Thyroid gland (tissue), 4 donors: ENCODE data around the gene TMC8. TPM values are rescaled to one million over a fixed set of nuclear protein-coding genes. Genes with fewer than 3 reads are reported as not detected.

ENCODE experiments used
- DNase-seq, 2 donors: peaks; one replicate each; pipeline ENCODE4 v3.0.0-alpha.2; 2019
- H3K27ac ChIP-seq, 3 donors: fragments of 200-600 bp; sonication (generic); 1 replicate in 2 of 3; 2 replicates in 1 of 3; pipeline ENCODE4 v1.5.1; 2016 to 2019; ENCODE audit warnings: mild to moderate bottlenecking in 1 of 3, moderate library complexity in 1 of 3
- H3K27me3 ChIP-seq: fragments of 200-600 bp; sonication (generic); one replicate; pipeline ENCODE4 v1.5.1; 2019
- H3K36me3 ChIP-seq, 2 donors: fragments of 200-600 bp; sonication (generic); one replicate each; pipeline ENCODE4 v1.5.1; 2016 to 2019
- H3K4me1 ChIP-seq, 2 donors: fragments of 200-600 bp; sonication (generic); one replicate each; pipeline ENCODE4 v1.5.1; 2017 to 2019
- H3K4me3 ChIP-seq, 3 donors: fragments of 200-600 bp; sonication (generic); replicated peaks in 1 of 3; 1 replicate in 2 of 3; 2 replicates in 1 of 3; pipeline ENCODE4 v1.5.1; 2016; ENCODE audit warnings: mild to moderate bottlenecking in 1 of 3
- H3K9me3 ChIP-seq: fragments of 200-600 bp; sonication (generic); one replicate; pipeline ENCODE4 v1.5.1; 2017
- CTCF ChIP-seq, 6 experiments: fragments of 200-600 bp in 3 of 6; fragments of 450-650 bp in 3 of 6; sonication (generic) in 3 of 6; IDR thresholded peaks; one replicate each; pipeline ENCODE4 v1.5.1; 2016 to 2019; ENCODE audit warnings: antibody characterized with exemption in 6 of 6, mild to moderate bottlenecking in 2 of 6, inconsistent platforms in 1 of 6, moderate library complexity in 1 of 6
- POLR2A ChIP-seq, 2 donors: fragments of 450-650 bp; IDR thresholded peaks; one replicate each; pipeline ENCODE4 v1.6.1; 2017; ENCODE audit warnings: antibody characterized with exemption in 2 of 2, mild to moderate bottlenecking in 2 of 2, moderate library complexity in 1 of 2
- WGBS, 2 donors: methylation state at CpG; one replicate each; pipeline ENCODE4 v1.1.5; 2017; 5-methylcytosine and 5-hydroxymethylcytosine counted together
- intact Hi-C: fragments of 100-400 bp; cut with DNase I; formaldehyde crosslinking; loops from one replicate; pipeline ENCODE4 v1.15.1; 2023
- total RNA-seq, 4 donors: library from RNA; depleted of rRNA; stranded (reverse); fragments of >200 nt; gene quantifications; one replicate each; pipeline ENCODE4 v1.2.3, GENCODE V29; 2016

Gene TMC8
- total RNA-seq, 4 donors from 2014 or later, result 1.4 to 4.7 (median 1.9) TPM

GRCh38 chr17:78172249-78173051, 41.9 kb downstream of the TMC8 start:
- peak overlapping the region in 1 of 3 donors; percentile 74 for H3K27ac ChIP-seq
- peaks cover 0 to 17% of the 10 kb centered on the region in 2 donors for H3K36me3 ChIP-seq
- no peaks in the 10 kb centered on the region for H3K27me3 ChIP-seq
- no peak overlapping the region for H3K4me3 ChIP-seq
- TF ChIP-seq POLR2A (IDR thresholded peaks at IDR 0.05), result no peak
- no peak for TF ChIP-seq CTCF (IDR thresholded peaks at IDR 0.05)
- no peaks in the 10 kb centered on the region for H3K9me3 ChIP-seq
- intact Hi-C loops, result loop anchor here (5.0 kb wide), 1 partner anchor 45 kb away; the partner anchor contains the start of gene TMC6
- no peak for DNase-seq
- H3K4me1 ChIP-seq, result peaks cover 26 to 51% of the 10 kb centered on the region in 2 donors
- 62 to 73% methylated on average over 11 to 18 of the region's 19 CpGs for WGBS, 2 donors

DNA sequence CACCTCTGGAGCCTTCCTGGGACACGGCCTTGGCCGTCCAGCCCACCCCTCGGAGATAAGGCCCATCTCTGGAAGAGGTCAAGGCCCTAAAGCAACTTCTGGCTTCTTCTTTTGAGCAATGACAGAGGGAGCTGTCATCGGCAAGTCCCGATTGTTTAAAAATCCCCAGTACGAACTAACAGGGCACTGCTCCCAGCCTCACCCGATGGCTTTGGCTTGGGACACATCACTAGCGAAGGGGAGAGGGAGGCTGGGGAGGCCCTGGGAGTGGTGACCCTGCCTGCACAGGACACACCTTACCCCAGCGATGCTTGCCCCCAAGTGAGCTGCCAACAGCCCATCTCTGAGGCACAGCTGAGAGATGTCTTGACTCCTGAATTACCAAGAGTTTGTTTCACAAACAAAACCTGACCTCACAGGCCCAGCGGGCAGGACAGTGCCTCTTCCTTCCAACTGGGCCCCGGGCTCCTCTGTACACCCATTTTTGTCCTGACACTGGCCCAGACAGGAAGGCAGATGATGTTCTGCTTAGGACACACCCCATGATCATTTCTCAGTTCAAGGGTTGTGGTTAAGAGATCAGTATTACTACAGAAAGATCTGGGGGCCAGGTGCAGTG, 42.6 kb downstream of the TMC8 start:
- no peak overlapping the region for H3K4me3 ChIP-seq
- H3K4me1 ChIP-seq, result peaks cover 23 to 47% of the 10 kb centered on the region in 2 donors
- peak overlapping the region in 1 of 3 donors; percentile 74 for H3K27ac ChIP-seq
- TF ChIP-seq CTCF (IDR thresholded peaks at IDR 0.05) (no peak), POLR2A (IDR thresholded peaks at IDR 0.05) (no peak)
- DNase-seq, result no peak
- 82 to 85% methylated on average over 9 to 11 of the region's 11 CpGs for WGBS, 2 donors
- no peaks in the 10 kb centered on the region for H3K9me3 ChIP-seq
- peaks cover 0 to 17% of the 10 kb centered on the region in 2 donors for H3K36me3 ChIP-seq
- intact Hi-C loops, result loop anchor here (5.0 kb wide), 1 partner anchor 46 kb away; the partner anchor contains the start of gene TMC6
- no peaks in the 10 kb centered on the region for H3K27me3 ChIP-seq

DNA sequence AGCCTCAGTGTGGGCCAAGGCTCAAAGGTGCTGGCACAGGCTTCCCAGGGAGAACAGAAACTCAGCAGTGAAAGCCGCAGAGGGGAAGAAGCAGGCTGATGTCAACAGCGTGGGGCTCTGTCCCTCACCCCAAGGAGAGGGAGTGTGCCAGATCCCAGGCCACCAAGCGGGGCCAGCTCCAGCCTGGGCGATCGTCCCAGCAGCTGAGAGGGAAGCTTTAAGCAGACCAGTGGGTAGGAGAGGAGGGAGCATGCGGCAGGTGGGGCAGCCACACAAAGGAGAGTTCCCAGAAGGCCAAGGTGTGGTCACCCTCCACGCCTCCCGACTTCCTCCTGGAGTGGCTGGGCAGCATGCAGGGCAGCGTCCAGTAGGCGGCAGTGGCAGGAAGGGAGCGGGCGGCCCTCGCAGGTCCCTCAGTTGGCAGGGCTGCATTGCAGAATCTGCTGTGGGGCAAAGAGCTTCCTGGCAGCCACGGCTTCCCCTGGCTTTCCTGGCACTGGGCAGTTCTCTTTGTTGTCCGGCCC, 43.8 kb downstream of the TMC8 start:
- Histone ChIP-seq H3K27me3 (no peaks in the 10 kb centered on the region), H3K27ac (peak overlapping the region; percentile 68 to 75 (median 74)), H3K4me3 (no peak overlapping the region), H3K4me1 (peaks cover 23 to 46% of the 10 kb centered on the region in 2 donors), H3K9me3 (no peaks in the 10 kb centered on the region), H3K36me3 (peaks cover 0 to 17% of the 10 kb centered on the region in 2 donors)
- WGBS, 2 donors, result 32% methylated on average over 8 to 10 of the region's 15 CpGs
- peak; percentile 95 for DNase-seq
- TF ChIP-seq POLR2A (IDR thresholded peaks at IDR 0.05), result peak in 1 of 2 donors; percentile 46
- peak in 5 of 6 experiments; percentile 21 to 92 (median 80) for TF ChIP-seq CTCF (IDR thresholded peaks at IDR 0.05)
- intact Hi-C loops, result loop anchor here (2.0 to 5.0 kb wide), 2 partner anchors 47 to 62 kb away; partner anchors contain the start of gene TMC6

DNA sequence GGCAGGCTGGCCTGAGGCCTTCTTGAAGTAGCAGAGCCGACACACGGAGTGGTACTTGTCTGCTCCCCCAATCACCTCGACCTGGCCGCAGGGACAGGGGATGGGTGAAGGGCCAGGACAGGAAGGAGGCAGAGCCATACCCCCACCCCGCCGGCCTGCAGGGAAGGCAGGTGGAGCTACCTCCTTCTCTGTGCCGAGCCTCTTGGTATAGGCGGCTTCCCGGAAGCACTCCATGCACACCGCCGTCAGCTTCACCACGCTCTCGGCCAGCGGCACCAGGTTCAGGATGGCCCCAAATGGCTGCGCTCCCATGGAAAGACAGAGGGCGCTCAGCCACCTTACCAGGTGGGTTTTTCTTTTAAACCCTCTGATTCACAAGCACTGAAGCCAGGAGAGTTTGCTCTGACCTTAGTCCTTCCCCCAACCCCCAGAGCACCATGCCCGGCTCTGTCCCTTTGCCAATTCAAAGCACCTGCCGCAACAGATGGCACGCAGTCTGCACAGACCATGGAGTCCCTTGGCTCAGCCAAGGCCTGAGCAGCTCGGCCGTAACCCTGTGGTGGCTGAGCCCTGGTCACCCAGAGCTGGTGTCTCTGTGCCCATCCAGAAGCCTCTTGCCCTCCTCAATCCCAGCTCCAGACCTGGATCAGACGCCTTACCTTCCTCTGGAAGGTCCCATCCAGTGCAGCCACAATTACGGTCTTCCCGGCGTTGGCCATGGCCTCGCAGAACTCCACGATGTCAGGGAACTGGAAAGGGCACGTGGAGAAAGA, 44.5 kb downstream of the TMC8 start:
- Histone ChIP-seq H3K27me3 (no peaks in the 10 kb centered on the region), H3K4me1 (peaks cover 19 to 39% of the 10 kb centered on the region in 2 donors), H3K27ac (peak overlapping the region; percentile 68 to 75 (median 74)), H3K4me3 (no peak overlapping the region), H3K9me3 (no peaks in the 10 kb centered on the region), H3K36me3 (peaks cover 0 to 17% of the 10 kb centered on the region in 2 donors)
- intact Hi-C loops, result loop anchor here (2.0 to 5.0 kb wide), 3 partner anchors 48 to 72 kb away; partner anchors contain the start of gene TMC6
- peak in 1 of 2 donors; percentile 60 for DNase-seq
- 54 to 69% methylated on average over 18 to 22 of the region's 28 CpGs for WGBS, 2 donors
- no peak for TF ChIP-seq POLR2A (IDR thresholded peaks at IDR 0.05)
- TF ChIP-seq CTCF (IDR thresholded peaks at IDR 0.05), result peak in 1 of 6 experiments; percentile 5
